ENCODE data around the gene ENPP7. TPM values are rescaled to one million over a fixed set of nuclear protein-coding genes. Genes with fewer than 3 reads are reported as not detected.

ENPP7 gene
- polyA plus RNA-seq, 1 experiment, result not detected

GRCh38 chr17:79784353-79785016 is 53.7 kb downstream of the ENPP7 start:
- CTCF ChIA-PET, result no interaction called here
- TF ChIP-seq, protein P1, sequence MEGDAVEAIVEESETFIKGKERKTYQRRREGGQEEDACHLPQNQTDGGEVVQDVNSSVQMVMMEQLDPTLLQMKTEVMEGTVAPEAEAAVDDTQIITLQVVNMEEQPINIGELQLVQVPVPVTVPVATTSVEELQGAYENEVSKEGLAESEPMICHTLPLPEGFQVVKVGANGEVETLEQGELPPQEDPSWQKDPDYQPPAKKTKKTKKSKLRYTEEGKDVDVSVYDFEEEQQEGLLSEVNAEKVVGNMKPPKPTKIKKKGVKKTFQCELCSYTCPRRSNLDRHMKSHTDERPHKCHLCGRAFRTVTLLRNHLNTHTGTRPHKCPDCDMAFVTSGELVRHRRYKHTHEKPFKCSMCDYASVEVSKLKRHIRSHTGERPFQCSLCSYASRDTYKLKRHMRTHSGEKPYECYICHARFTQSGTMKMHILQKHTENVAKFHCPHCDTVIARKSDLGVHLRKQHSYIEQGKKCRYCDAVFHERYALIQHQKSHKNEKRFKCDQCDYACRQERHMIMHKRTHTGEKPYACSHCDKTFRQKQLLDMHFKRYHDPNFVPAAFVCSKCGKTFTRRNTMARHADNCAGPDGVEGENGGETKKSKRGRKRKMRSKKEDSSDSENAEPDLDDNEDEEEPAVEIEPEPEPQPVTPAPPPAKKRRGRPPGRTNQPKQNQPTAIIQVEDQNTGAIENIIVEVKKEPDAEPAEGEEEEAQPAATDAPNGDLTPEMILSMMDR (IDR thresholded peaks at IDR 0.05; ENCODE audit: low read depth, low read length), result no peak
- Histone ChIP-seq H3K27ac (ENCODE audit: low read depth, low read length) (no peak overlapping the region), H3K4me3 (ENCODE audit: low read depth, low read length) (no peak overlapping the region), H3K27me3 (ENCODE audit: control insufficient read depth, insufficient read depth, low read length) (peaks cover 23% of the 10 kb centered on the region), H3K9me3 (ENCODE audit: control insufficient read depth, insufficient read depth, low read length) (no peaks in the 10 kb centered on the region; the same call in 1 of the 2 replicates)
- no peak for DNase-seq (ENCODE audit: low read depth, low spot score)
- POLR2A ChIA-PET, result no interaction called here

GRCh38 chr17:79785017-79785899 is 54.5 kb downstream of the ENPP7 start:
- Histone ChIP-seq H3K27ac (ENCODE audit: low read depth, low read length) (no peak overlapping the region), H3K27me3 (ENCODE audit: control insufficient read depth, insufficient read depth, low read length) (peaks cover 30% of the 10 kb centered on the region), H3K4me3 (ENCODE audit: low read depth, low read length) (no peak overlapping the region), H3K9me3 (ENCODE audit: control insufficient read depth, insufficient read depth, low read length) (peaks cover 3% of the 10 kb centered on the region; the same call in 1 of the 2 replicates)
- POLR2A ChIA-PET, result no interaction called here
- no peak for DNase-seq (ENCODE audit: low read depth, low spot score)
- CTCF ChIA-PET, result interaction anchor here (1.5 kb wide), 1 partner anchor 12 kb away, joined by 3 read pairs; the partner anchor contains the start of gene CBX8
- TF ChIP-seq, protein P1 (IDR thresholded peaks at IDR 0.05; ENCODE audit: low read depth, low read length), result no peak

DNA sequence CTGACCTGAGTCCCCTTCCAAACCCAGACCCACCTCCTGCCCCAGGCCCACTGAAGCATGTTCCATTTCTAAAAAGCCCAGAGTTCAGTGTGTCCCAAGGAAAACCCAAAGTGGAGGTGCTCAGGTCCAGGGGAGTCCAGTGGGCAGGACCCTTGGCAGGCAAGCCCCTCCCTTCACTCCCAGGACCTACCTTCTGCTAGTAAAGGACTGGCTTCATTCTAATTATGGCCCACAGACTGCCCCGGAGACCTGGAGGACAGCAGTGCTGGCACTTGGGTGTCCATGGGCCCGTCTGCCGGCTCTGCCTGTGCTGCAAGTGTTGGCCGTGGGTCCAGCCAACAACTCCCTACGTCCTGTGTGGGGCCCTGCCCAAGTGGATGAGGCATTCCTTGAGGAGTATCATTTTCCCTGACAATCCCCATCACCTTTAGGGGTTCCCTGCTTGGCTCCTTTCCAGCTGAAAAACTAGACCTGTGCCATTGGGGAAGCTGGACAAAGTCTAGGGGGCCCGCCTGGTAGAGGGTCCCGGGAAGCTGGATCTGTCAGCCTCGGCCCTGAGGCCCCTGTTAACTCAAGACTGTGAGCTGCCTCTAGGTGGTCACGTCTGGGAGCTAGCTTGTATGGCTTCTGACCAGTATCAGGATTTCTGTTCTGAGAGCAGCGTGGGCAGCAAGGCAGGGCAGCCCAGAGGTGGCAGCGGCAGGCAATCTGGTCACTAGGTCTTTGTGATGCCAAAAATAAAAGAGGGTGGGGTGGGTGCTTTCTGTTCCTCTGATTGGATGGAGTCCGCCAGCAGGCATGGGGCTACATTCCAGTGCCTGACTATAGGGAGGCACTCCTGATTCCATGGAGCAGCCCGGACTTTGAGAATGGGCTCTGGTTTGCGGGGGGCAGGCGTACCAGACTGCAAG is 55.4 kb downstream of the ENPP7 start:
- no peak overlapping the region for H3K27ac ChIP-seq (ENCODE audit: low read depth, low read length)
- no peak for DNase-seq (ENCODE audit: low read depth, low spot score)
- TF ChIP-seq, protein P1 (IDR thresholded peaks at IDR 0.05; ENCODE audit: low read depth, low read length), result no peak
- POLR2A ChIA-PET, result interaction anchor here (0.6 kb wide), 1 partner anchor 8 kb away, joined by 3 read pairs; no protein-coding TSS in a partner anchor
- H3K27me3 ChIP-seq (ENCODE audit: control insufficient read depth, insufficient read depth, low read length), result peaks cover 39% of the 10 kb centered on the region
- peaks cover 10% of the 10 kb centered on the region; the same call in 1 of the 2 replicates for H3K9me3 ChIP-seq (ENCODE audit: control insufficient read depth, insufficient read depth, low read length)
- H3K4me3 ChIP-seq (ENCODE audit: low read depth, low read length), result no peak overlapping the region
- CTCF ChIA-PET, result interaction anchor here (1.4 to 1.5 kb wide), 2 partner anchors 8 to 11 kb away, joined by 3 read pairs; partner anchors contain the start of gene CBX8

DNA sequence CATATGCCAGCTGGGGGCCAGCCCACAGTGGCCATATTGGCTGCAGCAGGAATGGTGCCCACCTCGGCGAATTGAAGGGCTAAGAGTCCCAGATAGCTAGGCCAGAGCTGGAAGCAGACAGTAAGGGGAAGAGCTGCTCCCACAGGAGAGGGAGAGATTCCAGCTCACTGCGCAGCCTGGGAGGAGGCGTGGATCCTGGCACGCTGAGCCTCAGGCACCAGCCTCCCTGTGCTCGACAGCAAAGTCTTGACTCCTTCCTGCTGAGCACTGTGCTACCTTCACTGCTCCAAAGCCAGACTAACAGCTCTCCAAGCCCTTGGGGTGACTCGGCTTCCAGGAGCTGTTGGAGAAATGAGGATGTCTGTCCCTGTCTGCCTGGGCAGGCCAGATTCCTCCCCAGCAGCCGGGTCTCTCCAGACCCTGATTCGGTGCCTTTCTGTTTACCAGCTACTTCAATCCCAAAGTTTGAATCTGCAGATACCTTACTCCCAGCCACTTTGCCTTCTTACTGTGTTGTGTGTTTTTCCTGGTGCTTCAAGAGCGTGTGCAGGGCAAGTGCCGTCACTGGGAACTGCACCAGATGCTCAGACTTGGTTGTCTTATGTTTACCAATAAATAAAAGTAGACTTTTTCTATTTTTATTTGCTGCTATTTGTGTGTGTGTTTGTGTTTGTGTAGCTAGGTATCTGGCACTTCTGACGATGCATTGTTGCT is 56.3 kb downstream of the ENPP7 start:
- TF ChIP-seq, protein P1 (IDR thresholded peaks at IDR 0.05; ENCODE audit: low read depth, low read length), result no peak
- H3K27ac ChIP-seq (ENCODE audit: low read depth, low read length), result no peak overlapping the region
- H3K27me3 ChIP-seq (ENCODE audit: control insufficient read depth, insufficient read depth, low read length), result peaks cover 48% of the 10 kb centered on the region
- POLR2A ChIA-PET, result interaction anchor here (0.6 kb wide), 1 partner anchor 7 kb away, joined by 3 read pairs; no protein-coding TSS in a partner anchor
- CTCF ChIA-PET, result interaction anchor here (0.5 to 1.5 kb wide), 4 partner anchors 9 to 130 kb away, joined by 3 to 8 read pairs (median 3); partner anchors contain the start of gene CBX8
- no peak for DNase-seq (ENCODE audit: low read depth, low spot score)
- peaks cover 10% of the 10 kb centered on the region; the same call in 1 of the 2 replicates for H3K9me3 ChIP-seq (ENCODE audit: control insufficient read depth, insufficient read depth, low read length)
- no peak overlapping the region for H3K4me3 ChIP-seq (ENCODE audit: low read depth, low read length)

All from AG04450 (cell line).